Mesothelial cell of epicardium (in vitro differentiated cells): ENCODE results near the gene FGFRL1. TPM values are rescaled to one million over a fixed set of nuclear protein-coding genes. Genes with fewer than 3 reads are reported as not detected.
A peak's percentile ranks its signal among the peaks of the same experiment; 100 is the strongest.

Experiments used
- DNase-seq, 2 experiments: peaks; one replicate each; pipeline ENCODE4 v3.0.0; 2021; ENCODE audit warnings: low spot score in 2 of 2; ENCODE audit not compliant: unreplicated experiment in 2 of 2
- H3K27ac Mint-ChIP-seq: 2 replicates; pipeline ENCODE4 v1.8.0; 2021; ENCODE audit warnings: mixed read lengths
- H3K27me3 Mint-ChIP-seq: 2 replicates; pipeline ENCODE4 v1.8.0; 2021; ENCODE audit warnings: low read depth, mixed read lengths
- H3K36me3 Mint-ChIP-seq: 2 replicates; pipeline ENCODE4 v1.8.0; 2021; ENCODE audit warnings: mixed read lengths
- H3K4me1 Mint-ChIP-seq: 2 replicates; pipeline ENCODE4 v1.8.0; 2021; ENCODE audit warnings: mixed read lengths
- H3K4me3 Mint-ChIP-seq: 2 replicates; pipeline ENCODE4 v1.8.0; 2021; ENCODE audit warnings: mild to moderate bottlenecking, moderate library complexity, mixed read lengths
- H3K9me3 Mint-ChIP-seq: 2 replicates; pipeline ENCODE4 v1.8.0; 2021; ENCODE audit warnings: mixed read lengths
- CTCF ChIP-seq: fragments of 200-600 bp; sonication (generic); IDR thresholded peaks from one replicate; pipeline ENCODE4 v1.5.0; 2021; ENCODE audit warnings: antibody characterized with exemption; ENCODE audit not compliant: unreplicated experiment
- total RNA-seq: library from RNA; stranded (reverse); gene quantifications from 3 replicates; pipeline ENCODE4 v1.2.1, GENCODE V29; 2021

Gene FGFRL1
- total RNA-seq, 1 donor from 2014 or later: 37.4 TPM

DNA sequence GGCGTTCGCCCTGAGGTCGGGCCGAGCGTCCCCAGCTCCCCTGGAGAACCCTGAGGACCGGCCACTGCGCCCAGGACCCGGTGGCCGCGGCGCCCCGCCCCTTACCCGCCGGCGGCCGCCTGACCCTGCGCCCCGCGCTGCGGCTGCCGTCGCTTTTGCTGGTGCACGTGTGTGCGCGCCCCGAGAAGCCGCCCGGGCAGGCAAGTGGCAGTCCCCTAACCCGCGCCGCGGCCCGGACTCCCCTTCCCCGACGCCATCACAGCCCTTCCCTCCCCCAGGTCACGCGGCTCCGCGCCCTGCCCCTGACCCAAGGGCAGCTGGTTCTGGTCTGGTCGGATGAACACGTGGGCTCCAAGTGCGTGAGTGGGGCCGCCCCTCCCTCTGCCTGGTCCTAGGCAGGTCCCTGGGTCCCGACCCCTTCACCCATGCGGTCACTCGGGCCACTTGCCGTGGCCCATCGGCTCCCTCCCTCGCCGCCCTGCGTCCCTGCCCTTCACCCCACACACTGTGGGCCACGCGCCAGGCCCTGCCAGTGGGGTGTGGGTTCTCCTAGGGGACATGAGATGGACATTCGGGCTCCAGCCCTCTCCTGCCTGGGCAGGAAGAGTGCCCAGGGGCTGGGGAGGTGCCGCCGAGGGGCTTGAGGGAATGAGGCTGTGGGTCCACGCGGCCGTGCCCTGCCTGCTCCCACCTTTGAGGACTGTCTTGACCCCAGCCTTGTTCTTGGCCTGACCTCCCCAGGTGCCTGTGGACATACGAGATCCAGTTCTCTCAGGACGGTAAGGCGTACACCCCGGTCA lies 8.0 kb upstream of the FGFRL1 start:
- DNase-seq: no peak
- Mint-ChIP-seq H3K36me3 (no peaks in the 10 kb centered on the region), H3K4me1 (peaks cover 2% of the 10 kb centered on the region), H3K4me3 (no peak overlapping the region), H3K27me3 (peaks cover 84% of the 10 kb centered on the region), H3K27ac (no peak overlapping the region), H3K9me3 (peaks cover 4% of the 10 kb centered on the region)
- TF ChIP-seq CTCF: no peak

- no peak for TF ChIP-seq CTCF
- peaks cover 4% of the 10 kb centered on the region for H3K9me3 Mint-ChIP-seq
- peak overlapping the region; percentile 8 for H3K4me3 Mint-ChIP-seq
- peaks cover 4% of the 10 kb centered on the region for H3K4me1 Mint-ChIP-seq
- H3K27ac Mint-ChIP-seq: no peak overlapping the region
- H3K27me3 Mint-ChIP-seq: peaks cover 84% of the 10 kb centered on the region
- no peaks in the 10 kb centered on the region for H3K36me3 Mint-ChIP-seq
- DNase-seq: no peak
Measured at GRCh38 chr4:1004071-1004418, 7.4 kb upstream of the FGFRL1 start.

DNA sequence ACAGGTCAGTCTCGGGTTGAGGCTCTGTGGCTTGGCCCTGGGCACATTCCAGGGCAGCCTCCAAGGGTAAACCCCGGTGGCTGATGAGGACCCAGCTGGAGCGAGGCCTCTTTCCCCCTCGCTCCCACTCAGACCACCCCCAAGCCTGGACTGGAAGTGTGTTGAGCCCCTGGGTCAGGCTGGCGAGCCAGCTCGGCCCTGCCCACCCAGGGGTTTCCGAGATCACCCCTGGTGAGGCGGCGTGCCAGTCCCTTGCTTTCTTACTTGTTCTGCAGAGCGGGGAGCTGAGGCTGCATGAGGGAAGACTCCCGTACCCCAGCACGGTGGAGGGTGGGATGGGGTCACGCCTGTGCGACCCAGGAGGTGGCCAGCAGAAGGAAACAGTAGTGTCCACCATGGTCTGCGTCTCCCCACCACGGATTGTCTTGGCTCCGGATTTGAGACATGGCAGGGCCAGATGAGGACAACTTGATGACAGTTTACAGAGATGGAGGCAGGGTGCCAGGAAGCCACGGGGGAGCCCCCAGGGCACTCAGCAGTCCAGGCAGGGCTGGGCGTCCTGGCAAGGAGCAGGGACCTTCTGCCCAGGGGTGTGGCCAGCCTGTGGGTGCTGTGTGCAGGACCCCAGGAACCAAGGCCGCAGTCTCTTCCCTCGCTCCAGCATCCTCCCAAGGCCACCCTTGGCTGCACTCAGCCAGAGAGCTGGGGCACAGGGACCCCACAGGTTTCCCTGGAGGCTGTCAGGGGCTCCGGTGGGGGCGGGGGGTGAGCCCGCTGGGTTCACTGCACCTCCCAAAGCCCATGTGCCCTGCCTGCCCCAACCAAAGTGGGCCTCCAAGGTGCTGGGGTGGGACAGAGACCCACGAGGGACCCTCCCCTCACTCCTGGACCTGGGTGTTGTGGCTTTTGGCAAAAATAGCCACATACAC lies 6.6 kb upstream of the FGFRL1 start:
- no peak for DNase-seq
- H3K27me3 Mint-ChIP-seq: peaks cover 82% of the 10 kb centered on the region
- peaks cover 4% of the 10 kb centered on the region for H3K9me3 Mint-ChIP-seq
- no peak overlapping the region for H3K4me3 Mint-ChIP-seq
- H3K27ac Mint-ChIP-seq: no peak overlapping the region
- no peak for TF ChIP-seq CTCF
- H3K36me3 Mint-ChIP-seq: no peaks in the 10 kb centered on the region
- H3K4me1 Mint-ChIP-seq: peaks cover 5% of the 10 kb centered on the region

GRCh38 chr4:1006856-1007255 lies 4.6 kb upstream of the FGFRL1 start:
- no peak for TF ChIP-seq CTCF
- Mint-ChIP-seq H3K27me3 (peaks cover 68% of the 10 kb centered on the region), H3K9me3 (peaks cover 4% of the 10 kb centered on the region), H3K4me1 (peaks cover 10% of the 10 kb centered on the region), H3K27ac (no peak overlapping the region), H3K4me3 (no peak overlapping the region), H3K36me3 (no peaks in the 10 kb centered on the region)
- no peak for DNase-seq

DNA sequence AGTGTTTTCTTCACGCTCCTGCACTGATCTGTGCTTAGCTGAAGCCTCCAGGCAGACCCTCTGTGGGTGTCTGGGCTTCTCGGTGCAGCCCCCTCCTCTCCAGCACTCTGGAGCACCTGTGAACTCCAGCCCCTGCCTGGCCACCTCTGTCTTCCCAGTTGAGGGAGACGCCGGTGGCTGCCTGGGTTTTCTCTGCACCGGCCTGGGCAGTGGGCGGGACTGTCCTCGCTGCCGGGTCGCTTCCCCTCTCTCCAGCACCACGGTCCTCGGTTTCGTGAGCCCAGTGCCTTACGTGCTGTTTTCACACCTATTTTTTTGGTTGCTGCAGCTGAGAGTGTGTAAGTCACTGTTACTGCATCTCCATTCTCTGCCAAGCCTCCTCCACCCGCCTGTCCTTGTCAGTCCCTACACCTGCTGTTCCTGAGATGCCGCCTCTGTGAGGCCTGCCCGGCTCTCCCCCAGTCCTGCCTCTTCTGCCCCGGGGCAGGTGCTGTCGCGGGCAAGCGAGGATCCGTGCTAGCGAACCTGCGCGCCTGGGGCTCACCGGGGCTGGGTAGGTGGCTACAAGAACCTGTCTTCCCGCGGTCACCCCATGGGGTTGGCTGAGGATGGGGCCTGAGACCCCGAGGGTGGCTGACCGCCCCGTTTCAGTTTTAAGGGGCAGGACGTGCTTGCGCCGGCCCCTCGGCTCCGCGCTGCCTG lies 2.4 kb upstream of the FGFRL1 start:
- Mint-ChIP-seq H3K27me3 (peaks cover 57% of the 10 kb centered on the region), H3K4me1 (peaks cover 8% of the 10 kb centered on the region), H3K9me3 (peaks cover 4% of the 10 kb centered on the region), H3K4me3 (peak overlapping the region; percentile 57), H3K36me3 (no peaks in the 10 kb centered on the region), H3K27ac (peak overlapping the region; percentile 22)
- DNase-seq: no peak
- no peak for TF ChIP-seq CTCF
